Measurements from ENCODE around the gene SHROOM2.

The SHROOM2 gene

DNA sequence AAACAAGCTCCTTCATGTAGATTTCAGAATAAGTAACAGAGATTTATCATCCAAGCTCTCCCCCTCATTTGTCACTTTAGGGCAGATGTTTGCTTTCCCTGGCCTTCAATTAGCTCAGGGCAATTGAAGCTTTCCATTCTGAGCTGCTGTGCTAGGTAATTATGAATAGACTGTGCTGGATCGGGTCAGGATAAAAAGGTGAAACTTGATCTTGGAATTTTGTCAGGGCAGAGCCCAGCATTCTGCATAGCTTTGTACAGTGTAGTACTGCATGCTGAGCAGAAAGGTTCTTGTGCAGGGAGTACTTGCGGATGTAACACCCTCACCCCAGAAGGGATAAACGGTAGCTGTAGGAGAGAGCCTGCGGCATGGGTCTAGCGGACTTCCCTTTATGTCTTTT, 116.9 kb downstream of the SHROOM2 start:
- no peak for DNase-seq

DNA sequence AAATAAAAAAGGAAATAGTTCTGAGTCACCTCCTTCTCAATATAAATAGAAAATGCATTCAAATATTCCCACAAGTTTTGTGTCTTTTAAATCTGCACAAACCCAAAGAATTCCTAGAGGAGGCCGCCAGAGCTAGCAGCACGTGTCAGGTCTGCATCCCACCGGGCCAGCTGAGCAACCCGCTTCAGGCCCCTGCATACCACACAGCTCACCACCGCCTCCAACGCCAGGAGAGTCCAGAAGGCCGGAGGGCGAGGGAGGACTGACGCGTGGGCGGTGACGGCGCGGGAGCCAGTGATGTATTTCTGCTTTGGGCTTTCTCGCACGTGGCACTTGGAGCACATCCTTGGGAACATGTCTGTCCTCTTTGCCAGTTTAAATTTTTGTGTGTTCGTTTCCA, 119.1 kb downstream of the SHROOM2 start:
- no peak for DNase-seq

DNA sequence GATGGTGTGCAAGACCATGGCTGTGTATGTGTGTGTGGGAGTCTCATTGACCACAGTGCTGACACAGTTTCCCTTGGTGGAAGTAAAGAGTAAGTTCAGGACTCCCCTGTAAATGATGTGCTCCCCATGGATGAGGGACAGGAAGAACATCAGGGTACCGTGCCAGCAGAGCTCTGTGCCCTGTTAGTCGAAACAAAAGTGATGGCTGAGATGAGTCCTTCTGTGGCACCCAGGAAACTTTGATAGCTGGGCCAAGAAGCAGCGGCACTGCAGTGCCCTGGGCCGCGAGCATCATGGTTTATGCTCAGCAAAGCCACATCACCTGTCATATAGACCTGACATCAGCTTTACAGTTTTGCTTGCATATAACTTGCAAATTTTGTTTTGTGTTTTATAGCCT, 119.5 kb downstream of the SHROOM2 start:
- no peak for DNase-seq

DNA sequence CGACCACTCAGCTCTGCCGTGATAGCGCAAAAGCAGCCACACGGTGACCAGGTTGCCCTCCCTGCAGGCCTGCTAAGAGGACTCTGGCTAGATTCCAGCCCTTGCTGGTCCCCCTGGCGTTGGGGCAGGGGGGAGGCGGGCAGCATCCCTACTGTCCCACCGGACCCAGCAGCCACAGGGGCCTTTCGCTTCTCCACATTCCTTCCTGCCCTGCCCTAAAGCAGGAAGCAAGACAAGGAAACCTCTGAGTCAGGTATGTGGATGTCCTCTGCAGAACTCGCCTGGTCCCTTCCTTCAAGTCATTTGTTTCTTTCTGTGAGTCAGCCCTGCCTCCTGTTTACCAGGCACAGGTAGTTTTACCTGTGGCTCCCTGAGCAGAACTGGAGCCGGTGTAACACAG, 120.7 kb downstream of the SHROOM2 start:
- no peak for DNase-seq

DNA sequence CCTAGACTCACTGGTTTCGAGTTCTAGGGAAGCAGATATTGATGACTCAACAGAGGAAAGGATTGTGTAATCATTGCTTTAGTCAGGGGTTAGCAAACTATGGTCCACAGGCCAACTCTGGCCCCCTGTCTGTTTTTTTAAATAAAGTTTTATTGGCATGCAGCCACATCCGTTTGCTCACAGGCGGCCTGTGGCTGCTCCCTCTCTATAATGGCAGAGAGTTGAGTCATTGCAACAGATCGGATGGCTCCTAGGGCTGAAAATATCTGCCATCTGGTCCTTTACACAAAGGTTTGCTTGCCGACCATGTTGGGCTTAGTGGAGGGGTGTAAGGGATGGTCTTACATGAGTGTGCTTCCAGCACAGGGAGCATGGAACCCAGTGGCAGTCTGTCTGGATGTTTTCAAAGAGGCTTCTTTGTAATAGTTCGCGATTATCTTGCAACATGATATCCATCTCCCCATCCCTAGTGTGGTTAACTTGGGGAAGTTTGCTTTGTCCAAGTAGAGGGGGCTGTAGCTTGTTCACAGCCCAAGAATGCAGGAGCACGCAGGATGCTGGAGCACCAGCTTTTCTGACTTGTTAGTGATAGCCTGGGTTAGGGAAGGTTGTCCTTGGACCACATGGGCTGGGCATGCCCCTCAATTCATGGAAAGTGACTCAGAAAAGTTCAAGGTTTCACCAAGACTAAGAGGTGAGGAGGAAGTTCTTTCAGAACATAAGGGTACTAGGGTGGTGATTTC, 121.6 kb downstream of the SHROOM2 start:
- DNase-seq = no peak

DNA sequence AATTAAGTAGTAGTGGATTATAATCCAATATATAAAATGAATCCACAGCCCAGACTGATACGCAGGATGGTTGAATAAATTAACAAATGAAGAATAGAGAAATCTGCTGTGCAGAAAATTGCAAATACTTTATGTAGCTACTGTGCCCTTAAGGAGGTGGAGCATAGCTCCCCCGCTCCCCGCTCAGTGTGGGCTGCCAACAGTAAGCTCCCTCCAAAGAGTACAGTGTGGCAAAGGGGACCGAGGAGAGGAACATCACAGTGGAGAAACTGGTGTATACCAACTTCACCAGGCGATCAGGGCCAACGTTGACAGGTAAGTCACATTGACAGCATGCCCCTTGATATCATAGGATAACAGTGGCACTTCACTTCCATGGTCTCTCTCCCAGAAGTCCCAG, 123.0 kb downstream of the SHROOM2 start:
- DNase-seq = no peak

DNA sequence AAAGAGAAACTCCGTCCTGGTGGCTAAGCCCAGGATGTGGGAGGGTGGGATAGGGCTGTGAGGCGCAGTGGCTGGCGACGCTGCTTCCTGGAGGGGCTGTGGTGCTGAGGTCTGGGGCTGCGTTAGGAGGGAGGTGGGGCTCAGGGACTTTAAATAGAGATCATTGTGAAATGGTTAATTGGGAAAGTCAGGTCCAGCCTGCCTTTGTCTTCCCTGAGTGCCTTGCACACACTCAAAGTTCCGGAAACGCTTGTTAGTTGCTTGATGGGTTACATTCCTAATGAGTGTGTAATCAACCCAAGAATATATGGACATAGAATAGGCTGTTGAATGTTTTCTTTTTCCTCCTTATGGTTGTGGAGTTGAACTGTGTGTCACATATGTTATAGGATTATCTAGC, 125.3 kb downstream of the SHROOM2 start:
- no peak for DNase-seq

DNA sequence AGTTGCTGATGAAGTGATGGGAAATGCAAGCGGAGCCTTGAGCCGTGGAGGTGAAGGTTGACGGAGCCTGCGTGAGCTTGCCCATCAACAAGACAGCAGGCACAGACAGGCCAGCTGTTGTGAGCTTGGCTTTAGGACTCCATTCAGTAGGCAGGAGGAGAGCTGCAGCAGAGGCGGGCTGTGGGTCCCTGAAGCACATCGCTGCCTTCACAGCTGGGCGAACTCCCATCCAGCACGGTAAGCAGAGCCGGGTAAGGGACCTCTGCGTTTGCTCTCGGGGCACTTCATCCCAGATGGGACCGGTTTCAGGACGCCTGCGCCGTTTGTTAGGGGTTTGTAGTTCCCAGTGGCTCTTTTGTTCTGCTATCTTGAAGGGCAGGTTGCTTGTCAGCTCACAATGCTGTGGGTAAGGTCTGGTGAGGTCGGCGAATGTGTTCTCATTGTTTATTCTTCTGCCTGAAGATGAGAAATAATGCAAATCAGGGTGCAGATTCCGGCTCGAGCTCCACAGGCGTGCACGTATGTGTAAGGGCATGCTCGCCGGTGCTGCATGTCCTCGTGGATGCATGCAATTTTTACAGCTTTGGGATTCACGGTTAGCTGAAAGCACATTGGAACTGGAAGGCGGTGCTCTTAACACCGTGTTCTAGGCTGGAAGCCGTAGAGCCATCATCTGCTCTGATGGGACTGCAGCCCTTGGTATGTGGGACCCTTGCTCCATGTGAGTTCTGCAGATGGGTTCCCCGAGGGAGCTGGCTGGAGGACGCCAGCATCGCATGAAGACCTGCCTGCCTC, 126.3 kb downstream of the SHROOM2 start:
- DNase-seq = no peak

DNA sequence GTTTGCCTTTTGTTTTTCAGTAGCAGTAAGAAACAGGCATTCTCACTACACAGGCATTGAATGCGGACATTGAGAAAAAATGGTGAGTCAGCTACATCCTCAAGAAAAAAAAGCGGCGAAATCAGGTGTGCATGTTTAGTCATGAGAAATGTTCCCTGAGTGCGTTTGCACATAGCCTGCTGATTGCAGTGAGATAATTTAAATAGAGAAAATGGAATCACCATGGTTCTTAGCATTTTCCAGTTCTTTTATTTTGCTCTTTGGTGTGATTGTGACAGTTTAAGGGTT, 126.9 kb downstream of the SHROOM2 start:
- no peak for DNase-seq

DNA sequence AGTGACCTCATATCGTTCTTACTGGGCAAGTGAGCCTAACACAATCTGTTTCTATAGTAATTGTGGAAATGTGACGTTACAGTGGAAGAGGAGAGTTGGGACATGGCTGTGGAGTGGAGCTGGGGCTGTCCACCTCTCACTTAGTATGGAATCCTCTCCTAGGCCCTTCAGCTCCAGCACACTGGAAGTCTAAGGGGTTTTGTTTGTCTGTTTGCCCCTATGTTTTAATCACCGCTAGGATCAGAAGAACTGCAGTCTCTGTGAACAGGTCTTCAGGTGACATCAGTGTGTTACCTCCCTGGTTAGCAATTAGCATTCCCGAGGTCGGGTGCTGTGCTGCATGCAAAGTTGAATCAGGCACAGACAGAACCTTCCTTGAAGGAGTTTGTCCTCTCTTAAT, 131.6 kb downstream of the SHROOM2 start:
- DNase-seq = no peak

DNA sequence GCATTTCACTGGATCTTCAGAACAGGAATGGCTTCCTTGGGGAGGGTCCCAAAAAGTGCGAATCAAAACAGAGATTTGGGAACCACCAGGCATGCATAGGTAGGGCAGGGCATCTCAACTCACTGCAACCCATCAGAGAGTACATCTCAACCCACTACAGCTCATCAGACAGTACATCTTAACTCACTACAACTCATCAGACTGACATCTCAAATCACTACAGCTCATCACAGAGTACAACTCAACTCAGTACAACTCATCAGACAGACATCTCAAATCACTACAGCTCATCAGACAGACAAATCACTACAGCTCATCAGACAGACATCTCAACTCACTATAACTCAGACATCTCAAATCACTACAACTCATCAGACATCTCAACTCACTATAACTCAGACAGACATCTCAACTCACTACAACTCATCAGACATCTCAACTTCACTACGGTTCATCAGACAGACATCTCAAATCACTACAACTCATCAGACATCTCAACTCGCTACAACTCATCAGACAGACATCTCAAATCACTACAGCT, 133.5 kb downstream of the SHROOM2 start:
- no peak for DNase-seq

DNA sequence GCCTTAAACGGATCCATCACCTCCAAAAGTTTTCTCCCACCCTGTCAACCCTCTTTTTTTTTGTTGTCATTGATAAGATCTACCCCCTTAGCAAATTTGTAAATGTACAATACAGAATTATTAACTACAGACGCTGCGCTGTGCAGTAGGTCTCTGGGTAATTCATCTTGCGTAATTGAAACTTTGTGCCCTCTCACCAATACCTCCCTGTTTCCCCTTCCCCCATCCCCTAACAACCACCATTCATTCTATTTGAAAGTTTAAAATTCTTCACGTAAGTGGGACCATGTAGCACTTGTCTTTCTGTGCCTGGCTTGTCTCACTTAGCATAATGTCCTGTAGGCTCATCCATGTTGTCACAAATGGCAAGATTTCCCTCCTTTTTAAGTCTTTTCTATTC, 135.2 kb downstream of the SHROOM2 start:
- DNase-seq = no peak

DNA sequence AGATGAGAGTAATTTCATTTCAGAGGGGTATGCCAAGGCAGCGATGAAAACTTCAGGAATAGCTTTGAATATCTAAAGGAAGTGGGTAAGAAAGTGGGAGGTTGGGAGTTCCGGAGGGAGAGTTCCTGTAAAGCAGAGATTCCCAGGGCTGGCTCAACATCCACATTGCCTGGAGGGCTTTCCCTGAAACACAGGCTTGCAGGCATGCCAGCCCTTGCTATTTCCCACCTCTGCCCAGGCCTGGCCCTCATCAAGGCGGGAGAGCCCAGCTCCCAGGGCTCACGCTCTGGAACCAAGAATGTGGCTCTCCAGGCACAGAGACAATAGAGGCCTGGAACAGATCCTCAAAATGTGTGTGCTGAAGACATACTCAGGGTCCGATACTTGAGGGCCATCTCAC, 137.1 kb downstream of the SHROOM2 start:
- DNase-seq = no peak

DNA sequence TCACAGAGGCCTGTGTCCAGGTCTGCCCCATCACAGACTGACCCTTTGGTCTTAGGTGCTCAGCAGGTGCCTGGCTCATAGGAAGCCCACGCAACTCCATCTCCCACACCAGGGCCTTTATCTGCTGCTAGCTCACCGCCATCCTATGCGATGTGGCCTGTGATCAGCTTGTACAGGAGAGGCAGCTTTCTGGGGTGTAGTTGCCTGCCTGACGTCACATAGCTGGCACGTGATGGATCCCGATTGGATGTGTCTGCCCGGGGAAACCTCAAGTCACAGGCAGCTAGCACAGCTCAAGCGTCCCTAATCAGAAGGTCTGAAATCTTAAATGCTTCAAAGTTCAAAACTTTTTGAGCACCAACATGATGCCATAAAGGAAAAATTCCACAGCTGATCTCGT, 139.8 kb downstream of the SHROOM2 start:
- DNase-seq = no peak

DNA sequence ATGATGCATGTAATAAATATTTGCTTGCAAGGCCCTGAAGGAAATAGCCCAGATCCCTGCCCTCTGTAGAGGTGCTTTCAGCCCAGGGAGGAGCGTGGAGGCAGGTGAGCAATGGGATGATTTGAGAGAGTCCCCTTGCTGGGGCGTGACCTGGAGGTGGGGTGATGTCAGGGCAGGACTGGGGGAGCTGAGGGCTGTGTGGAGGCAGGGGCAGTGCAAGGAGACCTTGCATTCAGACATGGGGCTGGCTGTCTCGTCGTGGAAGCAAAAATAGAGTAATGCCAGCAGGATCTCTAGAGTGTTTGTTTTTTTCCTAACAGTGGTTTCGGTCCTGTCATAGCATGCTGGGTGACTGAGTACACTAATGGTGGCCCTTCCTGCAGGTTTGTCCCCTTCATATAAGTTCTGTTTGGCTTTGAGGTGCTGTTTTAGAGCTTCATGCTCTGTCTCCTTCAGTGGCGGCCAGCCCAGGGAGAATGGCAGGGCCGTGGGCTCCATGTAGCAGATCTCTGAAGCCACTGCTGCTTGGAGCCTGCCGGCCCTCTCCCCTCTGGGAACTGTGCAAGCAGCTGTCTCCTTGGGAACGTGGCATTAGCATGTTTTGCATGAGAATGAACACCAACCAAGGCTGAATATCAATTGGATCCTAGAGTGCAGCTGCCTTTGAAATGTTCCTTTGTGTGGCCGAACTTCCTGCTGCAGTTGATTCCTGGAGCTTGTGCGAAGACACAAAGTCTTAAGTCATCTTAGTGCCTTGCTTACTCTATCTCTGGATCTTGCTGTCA, 141.7 kb downstream of the SHROOM2 start:
- DNase-seq = no peak

DNA sequence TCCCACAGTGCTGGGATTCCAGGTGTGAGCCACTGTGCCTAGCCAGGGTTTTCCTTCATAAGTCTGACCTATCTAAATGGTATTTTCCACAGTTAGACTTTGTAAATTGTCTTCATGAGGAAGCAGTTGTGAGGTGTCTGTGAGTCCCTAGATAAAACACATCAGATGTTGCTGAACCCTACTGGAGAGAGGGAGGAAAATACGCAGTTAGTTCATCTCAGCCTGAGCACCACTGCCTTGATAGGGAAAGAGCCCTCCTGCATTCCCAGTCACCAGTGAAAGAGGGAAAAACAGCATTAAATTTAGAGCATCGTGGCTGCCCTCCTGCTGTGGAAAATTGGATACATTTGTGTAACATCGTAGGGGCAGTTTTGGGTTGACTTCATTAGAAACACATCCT, 149.2 kb downstream of the SHROOM2 start:
- no peak for DNase-seq

DNA sequence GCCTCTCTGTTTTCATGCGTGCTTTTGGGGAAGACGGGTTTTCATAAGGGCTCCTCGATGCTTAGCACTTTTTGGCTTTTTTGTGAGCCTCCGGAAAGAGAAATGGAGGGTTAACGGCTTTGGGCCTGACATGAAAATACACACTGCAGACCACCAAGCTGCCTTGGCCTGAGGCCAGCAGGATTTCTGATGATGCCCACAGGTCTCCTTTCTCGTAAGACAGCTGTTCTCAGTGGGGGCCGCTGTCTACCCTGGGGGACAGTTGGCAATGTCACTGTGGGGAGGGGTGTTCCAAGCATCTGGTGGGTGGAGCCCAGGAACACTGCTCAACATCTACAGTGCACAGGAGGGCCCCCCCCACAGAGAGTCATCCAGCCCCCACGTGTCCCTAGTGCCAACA, 151.5 kb downstream of the SHROOM2 start:
- no peak for DNase-seq

DNA sequence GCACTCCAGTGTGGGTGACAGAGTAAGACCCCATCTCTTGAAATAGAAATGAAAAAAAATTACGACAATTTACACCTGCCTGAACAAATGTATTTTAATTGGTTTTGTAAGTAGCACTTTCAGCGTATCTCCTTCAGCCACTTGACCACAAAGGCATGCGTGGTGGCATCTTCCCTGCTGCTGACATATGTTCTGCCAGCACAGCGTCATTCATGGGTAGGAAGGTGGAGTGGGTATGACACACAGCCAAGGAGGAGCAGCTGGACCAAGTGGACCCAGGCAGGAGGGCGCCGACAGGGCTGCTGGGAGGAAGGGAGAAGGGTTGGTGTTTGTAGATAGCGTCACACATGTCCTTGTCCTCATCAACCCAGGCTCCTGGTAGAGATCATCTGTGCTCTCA, 152.3 kb downstream of the SHROOM2 start:
- DNase-seq = no peak

DNA sequence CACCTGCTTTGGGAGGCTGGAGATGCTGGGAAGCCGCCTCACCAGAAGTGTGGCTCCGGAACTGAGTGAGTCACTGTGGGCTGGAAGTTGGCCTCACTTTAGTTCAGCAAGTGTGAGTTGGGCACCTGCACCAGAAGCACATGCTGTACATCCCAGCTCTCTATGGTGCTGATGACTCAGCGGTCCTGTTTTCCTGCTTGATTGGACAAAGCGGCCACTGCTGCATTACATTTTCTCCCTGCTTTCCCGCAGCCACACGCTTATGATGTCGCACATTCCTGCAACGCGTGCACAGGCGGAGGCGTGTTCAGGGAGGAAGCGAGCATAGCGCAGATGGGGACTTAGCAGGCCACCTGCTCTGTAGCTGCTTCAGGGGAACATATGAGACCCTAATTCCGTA, 154.2 kb downstream of the SHROOM2 start:
- no peak for DNase-seq

DNA sequence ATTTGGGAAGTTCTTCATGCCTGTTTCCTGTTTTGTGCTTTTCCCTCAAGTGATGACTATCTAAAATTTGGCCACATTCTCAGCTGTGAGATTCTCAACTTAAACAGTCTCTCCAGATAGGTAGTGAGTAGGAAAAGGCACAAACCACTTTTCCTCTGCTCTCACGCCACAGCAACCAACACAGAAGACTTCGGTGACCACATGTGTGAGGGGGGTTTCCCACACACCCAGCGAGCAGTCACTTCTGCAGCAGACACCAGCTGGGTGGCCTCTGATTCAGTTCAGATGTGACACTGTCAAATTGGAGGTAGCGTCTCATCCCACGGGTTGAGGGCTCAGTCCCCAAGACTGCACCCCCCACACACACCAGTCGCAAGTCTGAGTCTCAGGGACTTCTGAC, 155.9 kb downstream of the SHROOM2 start:
- DNase-seq = no peak

DNA sequence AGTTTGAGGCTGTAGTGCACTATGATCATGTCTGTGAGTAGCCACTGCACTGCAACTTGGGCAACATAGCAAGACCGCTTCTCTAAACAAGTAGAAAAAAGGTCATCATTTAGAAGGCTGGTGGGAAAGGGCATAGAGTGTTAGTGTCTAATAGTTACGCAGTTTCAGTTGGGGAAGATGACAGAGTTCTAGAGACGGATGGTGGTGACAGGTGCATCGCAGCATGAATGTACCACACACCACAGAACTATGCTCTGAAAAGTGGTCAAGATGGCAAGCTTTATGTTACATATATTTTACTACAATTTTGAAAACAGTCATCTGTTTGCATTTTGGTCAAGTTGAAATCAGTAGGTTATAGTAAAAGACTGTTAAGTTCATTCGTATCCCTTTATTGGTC, 157.2 kb downstream of the SHROOM2 start:
- DNase-seq = no peak

DNA sequence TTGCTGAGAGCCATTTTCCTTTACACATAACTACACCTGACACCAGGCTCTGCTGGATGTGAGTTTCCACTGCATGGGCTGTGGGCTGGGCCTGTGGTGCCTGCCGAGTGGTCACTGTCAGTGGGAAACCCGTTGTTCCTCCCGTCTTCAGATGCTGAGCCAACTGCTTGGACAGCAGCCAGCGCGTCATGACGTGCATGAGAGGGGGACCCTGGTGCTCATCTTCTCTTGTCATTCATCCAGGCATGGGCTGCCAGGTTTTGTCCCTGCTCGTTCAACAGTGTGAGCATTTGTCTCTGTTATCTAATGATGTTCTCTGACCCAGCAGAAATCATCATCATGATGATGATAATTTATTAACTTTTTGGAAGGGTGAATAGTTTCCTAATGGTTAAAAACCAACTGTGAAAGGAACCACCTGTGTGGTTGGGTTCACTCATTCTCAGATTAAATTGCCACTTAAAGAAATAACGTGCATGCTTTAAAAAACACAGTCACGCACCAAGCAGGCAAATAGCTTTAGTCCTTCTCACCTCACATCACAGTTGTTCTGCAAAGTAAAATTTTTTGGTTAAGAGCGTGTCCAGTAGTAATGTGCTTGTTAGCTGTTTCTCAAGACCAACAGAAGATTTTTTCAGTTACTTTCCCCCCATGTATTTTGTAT, 161.0 kb downstream of the SHROOM2 start:
- no peak for DNase-seq

DNA sequence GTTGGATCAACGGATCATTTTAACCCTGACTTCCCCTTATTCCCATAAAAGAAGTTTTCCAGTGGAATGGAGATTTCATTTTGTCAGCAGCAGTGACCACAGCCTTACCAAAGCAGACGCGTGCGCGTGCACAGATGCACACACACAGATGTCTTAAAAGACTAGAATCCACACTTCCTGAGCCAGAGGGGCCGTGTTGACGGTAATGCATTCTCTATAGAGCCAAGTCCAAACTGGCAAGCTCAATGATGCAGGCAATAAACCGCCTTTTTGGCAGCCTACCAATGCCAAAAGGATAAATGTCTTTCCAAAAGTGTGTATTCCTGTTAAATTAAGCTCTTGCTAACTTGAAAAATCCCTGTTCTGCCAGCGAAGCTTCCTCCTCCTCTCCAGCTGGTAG, 162.2 kb downstream of the SHROOM2 start:
- DNase-seq = no peak
